Left renal pelvis (tissue), 4 donors: ENCODE results near the gene SMURF1. TPM values are rescaled to one million over a fixed set of nuclear protein-coding genes. Genes with fewer than 3 reads are reported as not detected.
A peak's percentile ranks its signal among the peaks of the same experiment; 100 is the strongest.
"Not testable (repeated sequence)": the region's sequence is repeated elsewhere in the genome, so short reads cannot be mapped to it uniquely, and the experiment has no call there.

ENCODE experiments used
- DNase-seq, 4 donors: peaks; one replicate each; pipeline ENCODE4 v3.0.0-alpha.2; 2013; ENCODE audit warnings: low read depth in 4 of 4, low spot score in 3 of 4
- polyA plus RNA-seq, 4 donors: library from polyadenylated mRNA; unstranded; fragments of 120-200 nt; gene quantifications; one replicate each; pipeline ENCODE4 v1.2.1, GENCODE V29; 2013; ENCODE audit not compliant: insufficient read length in 4 of 4

SMURF1 gene
- 10 to 100 TPM; 14.7 to 17.8 (median 16.7) TPM for polyA plus RNA-seq

DNA sequence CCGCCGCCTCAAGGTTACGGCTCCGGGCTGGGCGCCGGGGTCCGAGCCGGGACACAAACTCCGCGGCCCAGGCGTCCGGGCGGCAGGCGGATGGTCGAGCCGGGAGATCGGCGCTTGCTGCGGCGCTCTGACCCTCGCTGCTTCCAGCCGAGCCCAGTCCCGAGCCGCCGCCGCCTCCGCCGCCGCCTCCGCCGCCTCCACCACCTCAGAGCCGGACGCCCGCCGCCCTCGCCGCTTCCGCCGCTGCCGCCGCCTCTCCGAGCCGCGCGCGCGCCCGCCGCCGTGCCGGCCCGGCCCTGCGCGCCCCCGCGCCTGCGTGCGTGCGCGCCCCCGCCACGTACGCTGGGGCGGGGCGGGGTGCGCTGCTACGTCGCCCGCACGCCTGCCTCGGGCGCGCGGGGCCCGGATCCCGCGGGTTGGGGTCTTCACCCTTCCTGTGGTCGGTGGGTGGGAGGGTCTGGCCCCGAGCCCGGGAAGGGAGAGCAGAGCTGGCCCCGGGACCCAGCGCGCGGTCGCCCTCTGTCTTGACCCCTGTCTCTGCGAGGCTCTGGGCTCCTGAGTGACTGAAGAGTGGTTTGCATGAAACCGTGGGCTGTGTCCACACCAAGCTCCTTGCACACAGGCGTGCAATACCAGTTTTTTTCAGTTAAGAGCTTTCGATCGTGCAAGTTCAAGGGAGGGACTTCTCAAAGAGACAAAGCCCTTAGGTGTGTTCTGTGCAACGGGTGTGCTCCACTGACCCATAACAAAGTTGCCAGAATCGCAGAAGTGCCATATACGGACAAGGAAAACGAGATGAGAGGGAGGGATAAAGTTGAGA, at the start of gene SMURF1:
Gene SMURF1, minus strand, starts transcription at position 256 of the 820 bp plus-strand sequence. CDS start 328 bp downstream, outside the sequence.
- DNase-seq = peak in 2 of 4 donors; percentile 51 to 58

DNA sequence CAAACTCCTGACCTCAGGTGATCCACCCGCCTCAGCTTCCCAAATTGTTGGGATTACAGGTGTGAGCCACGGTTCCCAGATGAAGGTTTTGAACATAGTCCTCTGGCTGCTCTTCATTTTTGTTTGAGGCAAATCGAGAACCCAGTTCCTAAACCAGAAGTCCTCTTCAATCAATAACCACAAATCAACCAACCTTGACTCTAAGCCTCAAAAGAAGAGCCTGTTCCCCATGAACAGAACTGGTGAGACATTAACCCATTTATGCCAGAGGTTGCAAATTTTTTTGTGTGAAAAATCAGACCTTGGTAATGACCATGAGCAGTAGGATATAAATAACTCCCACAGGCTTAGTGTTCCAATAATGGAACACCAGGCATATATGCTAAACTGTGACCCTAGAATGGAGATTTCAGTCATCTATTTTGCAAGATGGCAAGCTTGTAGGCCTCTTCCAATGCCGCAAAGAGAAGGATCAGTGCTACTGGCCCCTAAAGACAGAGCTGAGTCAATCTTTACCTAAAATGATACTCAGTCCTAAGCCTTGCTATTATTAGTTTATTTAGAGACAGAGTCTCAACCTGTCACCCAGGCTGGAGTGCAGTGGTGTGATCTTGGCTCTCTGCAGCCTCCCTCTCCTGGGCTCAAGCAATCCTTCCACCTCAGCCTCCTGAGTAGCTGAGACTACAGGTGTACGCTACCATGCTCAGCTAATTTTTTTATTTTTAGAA, 48.1 kb upstream of the SMURF1 start:
- no peak for DNase-seq

DNA sequence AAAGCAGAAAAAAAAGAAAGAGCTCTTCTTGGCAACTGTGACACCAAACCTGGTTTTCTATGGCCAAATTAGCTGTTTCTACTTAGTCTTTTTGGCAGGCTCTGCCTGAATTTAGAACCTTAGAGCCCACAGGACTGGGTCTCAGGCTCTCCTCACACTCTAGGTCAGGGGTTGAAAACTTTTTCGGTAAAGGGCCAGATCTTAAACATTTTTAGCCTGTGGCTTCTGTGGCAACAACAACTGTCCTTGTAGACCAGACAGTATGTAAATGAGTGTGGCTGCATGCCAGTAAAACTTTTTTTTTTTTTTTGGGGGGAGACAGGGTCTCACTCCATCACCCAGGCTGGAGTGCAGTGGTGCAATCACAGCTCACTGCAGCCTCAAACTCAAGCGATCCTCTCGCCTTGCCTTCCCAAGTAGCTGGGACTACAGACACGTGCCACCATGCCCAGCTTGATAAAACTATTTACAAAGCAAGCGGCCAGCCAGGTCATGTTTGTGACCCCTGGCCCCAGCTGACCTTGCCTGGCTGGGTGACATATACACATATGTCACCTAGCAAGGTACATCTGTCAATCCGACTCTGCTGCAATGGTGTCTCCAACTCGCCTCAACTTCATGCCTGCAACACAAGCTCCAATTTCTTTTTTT, 46.6 kb upstream of the SMURF1 start:
- DNase-seq = no peak

DNA sequence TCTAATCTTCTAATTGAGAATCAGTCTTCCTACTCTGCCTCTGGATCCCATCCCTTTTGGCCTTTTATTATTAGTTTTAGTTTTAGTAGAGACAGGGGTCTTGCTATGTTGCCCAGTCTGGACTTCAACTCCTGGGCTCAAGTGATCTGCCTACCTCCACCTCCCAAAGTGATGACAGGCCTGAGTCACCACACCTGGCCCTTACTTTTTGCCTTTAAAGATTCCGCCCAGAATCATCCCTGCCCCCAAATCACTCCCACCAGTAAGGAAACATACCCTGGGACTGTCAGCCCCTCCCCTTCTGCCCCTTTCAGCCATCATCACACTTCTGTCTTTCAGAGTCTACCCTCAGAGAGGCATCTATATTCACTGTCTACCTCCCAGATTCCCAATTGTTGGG, 45.3 kb upstream of the SMURF1 start:
- no peak for DNase-seq

DNA sequence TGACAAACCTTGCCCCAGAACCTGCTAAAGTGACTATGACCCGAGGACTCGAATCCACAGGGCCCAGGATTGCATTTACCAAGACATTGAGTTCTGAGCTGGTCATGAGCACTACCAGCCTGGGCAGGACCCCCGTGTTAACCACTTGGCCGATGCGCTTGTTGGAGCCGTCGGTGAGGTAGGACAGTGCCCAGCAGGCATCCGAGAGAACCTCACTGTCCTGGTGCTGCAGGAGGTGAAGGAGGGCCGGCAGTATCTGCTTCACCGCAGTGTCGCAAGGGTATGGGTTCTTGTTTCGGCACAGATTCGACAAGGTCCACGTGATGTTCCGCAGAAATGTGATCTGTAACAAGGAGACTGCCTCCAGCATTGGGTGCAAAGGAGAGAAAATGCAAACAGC, 44.3 kb upstream of the SMURF1 start:
- no peak for DNase-seq

DNA sequence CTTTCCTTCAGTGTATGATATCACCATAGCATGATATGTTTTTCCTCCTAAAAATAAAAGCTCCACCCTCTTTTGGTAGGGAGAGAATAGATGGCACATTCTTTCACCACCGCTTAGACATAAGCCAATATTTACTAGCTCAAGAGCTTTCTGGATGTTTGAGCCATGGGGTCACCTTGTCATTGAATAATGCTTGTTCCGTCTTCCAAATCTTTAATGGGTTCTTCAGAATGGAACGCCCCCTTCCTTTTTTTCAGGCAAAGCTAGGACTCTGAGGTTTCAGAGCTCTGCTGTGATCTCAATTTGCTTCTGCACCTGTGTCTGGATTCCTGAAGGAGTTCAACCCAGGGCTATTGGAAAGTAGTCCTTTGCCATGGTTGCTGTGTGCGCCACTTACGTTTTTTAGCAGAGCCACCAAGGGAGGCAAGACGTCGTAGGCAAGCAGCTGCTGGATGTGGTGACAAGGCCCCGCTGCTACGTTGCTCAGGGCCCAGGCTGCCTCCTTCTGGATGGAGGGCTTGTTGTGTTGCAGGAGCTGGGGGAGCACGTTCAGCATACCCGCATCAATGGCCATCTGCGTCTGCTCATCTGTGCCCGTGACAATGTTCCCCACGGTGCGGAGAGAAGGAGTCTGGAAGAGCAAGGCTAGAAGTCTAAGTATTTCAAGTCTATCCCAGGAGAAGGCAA, 40.8 kb upstream of the SMURF1 start:
- no peak for DNase-seq

DNA sequence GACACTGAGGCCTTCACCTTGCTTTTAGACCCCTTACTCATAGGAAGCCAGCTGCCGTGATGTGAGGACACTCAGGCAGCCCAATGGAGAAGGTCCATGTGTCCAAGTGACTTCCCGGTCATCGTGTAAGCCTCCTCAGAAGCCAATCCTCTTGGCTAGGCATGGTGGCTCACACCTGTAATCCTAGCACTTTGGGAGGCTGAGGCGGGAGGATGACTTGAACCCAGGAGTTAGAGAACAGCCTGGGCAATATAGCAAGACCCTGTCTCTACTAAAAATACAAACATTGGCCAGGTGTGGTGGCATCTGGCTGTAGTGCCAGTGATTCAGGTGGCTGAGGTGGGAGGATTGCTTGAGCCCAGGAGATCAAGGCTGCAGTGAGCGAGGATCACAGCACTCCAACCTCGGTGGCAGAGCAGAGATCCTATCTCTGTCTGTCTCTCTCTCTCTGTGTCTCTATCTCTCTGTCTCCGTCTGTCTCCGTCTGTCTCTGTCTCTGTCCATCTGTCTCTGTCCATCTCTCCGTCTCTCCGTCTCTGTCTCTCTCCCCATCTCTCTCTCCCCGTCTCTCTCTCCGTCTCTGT, 36.3 kb upstream of the SMURF1 start:
- DNase-seq = no peak

DNA sequence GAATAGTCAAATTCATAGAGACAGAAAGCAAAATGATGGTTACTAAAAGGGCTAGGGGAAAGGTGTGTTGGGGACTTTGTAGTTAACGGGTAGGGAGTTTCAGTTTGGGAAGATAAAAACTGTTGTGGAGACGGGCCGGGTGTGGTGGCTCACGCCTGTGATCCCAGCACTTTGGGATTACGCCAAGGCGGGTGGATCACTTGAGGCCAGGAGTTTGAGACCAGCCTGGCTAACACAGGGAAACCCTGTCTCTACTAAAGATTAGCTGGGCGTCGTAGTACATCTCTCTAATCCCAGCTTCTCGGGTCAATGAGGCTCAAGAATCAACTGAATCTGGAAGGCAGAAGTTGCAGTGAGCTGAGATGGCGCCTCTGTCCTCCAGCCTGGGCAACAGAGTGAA, 33.3 kb upstream of the SMURF1 start:
- no peak for DNase-seq

DNA sequence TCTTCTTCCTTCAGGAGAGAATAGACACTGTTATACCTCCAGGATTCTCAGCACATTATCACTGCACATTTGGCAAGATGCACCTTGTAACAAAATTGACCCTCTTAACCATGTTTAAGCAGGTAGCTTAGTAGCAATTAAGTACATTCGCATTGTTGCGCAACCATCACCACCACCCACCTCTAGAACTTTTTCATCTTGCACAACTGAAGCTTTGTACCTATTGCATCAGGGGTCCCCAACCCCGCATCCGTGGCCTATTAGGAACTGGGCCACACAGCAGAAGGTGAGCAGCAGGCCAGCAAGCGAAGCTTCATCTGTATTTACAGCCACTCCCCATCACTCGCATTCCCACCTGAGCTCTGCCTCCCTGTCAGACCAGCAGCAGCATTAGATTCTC, 29.9 kb upstream of the SMURF1 start:
- no peak for DNase-seq

DNA sequence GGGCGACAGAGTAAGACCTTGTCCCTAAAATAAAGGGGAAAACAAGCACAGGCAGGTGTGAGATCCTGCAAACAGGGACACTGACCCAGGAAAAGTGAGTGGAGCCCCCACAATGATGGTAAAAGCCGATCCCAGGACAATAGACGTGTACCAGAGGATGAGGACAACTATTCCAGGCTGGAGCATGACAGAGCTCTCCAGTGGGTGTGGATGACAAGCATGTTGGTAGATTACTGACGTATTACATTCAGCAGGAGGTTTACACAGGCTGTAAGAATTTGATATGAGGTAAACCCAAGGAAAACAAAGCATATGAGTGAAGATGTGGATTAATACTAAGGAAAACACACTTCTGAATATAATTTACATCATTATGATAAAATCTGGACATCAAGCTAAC, 27.8 kb upstream of the SMURF1 start:
- DNase-seq = no peak

DNA sequence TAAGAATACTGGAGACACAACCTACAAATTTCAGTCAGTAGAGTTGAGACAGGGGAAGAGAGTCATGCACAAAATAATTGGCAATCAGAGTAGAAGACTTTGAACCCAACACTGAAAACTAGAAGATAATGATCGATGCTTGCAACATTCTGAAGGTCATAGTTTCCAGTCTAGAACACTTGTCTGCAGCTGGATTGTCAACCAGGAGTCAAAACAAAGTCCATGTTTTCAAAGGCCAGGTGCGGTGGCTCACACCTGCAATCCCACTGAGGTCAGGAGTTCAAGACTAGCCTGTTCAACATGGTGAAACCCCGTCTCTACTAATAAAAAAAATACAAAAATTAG, 26.8 kb upstream of the SMURF1 start:
- DNase-seq = no peak

DNA sequence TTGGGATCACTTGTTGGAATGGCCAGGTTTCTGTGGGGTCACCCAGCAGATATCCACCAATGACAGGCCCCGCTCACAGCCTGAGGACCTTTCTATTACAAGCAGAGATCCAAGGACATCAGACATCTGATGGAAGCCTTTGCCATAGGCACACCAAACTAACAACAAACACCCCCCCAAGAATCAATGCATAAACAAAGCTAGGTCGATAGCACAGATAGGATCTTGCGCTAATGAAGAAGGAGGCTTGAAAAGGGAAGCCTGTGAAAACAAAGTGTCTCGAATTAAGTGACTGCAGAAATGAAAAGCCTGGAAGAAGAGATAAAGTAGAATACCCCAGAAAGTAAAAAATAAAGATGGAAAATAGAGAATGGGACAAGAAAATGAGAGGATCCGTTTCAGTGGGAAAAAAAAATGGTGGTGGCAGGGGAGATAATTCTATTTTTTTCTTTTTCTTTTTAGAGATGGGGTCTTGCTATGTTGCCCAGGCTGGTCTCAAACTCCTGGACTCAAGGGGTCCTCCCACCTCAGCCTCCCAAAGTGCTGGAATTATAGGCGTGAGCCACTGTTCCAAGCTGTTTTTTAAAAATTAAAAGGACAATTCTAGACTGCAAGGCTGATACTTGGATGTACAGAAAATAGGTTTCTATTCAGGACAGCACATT, 26.3 kb upstream of the SMURF1 start:
- DNase-seq = no peak

DNA sequence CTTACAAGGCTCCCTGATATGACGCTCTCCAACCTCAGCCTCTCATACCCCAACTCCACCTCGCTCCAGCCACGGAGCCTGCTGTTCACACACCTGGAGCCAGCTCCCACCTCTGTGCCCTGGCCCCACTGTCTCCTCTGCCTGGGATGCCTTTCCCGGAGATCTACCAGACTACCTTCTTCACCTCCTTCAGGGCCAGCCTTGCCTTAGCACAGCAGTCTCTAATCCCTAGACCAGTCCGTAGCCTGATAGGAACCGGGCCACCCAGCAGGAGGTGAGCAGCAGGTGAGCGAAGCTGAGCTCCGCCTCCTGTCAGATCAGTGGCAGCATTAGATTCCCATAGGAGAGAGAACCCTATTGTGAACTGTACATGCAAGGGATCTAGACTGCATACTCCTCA, 23.2 kb upstream of the SMURF1 start:
- no peak for DNase-seq

DNA sequence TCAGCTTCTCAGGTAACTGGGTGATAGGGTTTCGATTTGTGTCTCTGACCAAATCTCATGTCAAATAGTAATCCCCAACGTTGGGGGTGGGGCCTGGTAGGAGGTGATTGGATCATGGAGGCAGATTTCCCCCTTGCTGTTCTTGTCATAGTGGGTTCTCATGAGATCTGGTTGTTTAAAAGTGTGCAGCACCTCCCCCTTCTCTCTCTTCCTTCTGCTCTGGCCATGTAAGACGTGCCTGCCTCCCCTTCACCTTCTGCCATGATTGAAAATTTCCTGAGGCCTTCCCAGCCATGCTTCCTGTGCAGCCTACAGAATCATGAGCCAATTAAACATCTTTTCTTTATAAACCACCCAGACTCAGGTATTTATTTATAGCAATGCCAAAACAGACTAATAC, 21.9 kb upstream of the SMURF1 start:
- DNase-seq = no peak

DNA sequence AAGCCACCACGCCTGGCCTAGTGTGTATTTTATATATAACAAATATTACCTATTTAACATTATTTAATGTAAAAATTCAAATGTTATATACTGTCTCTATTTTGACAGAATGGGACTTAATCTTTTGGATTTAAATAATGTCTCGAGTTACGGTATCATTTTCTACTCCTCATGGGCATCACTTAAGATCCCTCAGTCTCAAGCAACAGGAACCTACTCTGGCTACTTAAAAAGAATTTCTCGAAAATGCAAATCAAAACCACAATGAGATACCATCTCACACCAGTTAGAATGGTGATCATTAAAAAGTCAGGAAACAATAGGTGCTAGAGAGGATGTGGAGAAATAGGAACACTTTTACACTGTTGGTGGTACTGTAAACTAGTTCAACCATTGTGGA, 19.8 kb upstream of the SMURF1 start:
- not testable (repeated sequence) for DNase-seq

DNA sequence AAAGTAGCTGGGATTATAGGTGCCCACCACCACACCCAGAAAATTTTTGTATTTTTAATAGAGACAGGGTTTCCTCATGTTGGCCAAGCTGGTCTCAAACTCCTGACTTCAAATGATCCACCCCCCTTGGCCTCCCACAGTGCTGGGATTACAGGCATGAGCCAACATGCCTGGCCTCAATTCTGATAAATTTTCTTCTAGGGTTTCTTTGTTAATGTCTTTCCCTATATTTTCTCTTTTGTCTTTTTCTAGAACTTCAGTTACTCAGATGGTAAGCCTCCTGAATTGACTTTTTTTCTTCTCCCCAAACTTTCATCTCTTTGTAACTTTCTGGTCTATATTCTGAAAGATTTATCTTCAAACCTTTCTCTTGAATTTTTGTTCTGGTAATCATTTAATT, 12.7 kb upstream of the SMURF1 start:
- DNase-seq = no peak

DNA sequence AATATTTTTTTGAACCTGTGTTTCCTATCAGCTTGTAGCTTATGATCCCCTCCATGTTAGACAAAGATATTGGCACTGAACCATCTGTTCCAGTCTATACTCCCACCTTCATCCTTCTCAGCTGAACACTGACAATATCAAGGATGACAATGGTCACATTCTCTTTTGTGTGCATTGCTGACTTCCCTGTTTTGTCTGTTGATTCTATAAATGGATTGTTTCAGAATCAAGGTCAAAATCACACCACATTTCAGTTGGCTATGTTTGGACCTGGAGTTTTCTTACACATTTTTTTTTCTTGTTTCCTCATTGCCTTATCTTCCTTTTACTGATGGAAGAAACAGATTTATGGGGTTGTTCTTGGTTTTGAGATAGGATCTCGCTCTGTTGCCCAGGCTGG, 11.3 kb upstream of the SMURF1 start:
- no peak for DNase-seq

DNA sequence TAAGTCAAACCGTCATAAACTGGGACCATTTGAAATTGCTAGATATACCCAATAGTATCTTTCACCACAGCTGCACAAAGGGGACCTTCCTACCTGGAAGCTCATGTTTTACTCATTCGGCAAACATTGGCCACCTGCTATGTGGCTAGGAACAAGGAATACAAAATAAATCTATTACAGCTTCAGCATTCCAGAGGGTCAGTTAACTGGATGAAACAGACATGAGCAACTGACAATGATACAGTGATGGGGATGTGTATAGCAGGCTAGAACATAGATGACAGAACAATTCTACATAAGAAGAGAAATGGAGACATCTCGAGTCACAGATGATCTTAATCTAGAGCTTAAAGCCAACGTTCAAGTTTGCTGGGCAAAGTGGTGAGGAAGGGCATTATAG, 3.1 kb upstream of the SMURF1 start:
- no peak for DNase-seq

DNA sequence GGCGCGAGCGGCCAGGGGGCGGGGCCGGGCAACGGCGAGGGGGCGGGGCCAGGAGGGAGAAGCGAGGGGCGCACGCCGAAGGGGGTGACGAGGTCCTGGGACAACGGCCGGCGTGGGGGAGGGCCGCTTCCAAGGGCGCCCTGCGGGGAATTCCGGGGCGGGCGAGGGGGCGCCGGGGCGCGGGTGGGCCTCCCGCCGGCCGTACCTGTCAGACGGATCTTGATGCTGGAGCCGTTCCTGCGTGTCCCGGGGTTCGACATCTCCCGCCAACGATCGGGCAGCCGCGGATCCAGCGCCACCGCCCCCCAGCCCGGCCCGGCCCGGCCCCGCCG, 421 bp downstream of the SMURF1 start:
- DNase-seq = no peak
